ENCODE data around the gene SPCS3. TPM values are rescaled to one million over a fixed set of nuclear protein-coding genes. Genes with fewer than 3 reads are reported as not detected.

Gene SPCS3
- total RNA-seq, result 100 to 1,000 TPM; 178 to 186 TPM

DNA sequence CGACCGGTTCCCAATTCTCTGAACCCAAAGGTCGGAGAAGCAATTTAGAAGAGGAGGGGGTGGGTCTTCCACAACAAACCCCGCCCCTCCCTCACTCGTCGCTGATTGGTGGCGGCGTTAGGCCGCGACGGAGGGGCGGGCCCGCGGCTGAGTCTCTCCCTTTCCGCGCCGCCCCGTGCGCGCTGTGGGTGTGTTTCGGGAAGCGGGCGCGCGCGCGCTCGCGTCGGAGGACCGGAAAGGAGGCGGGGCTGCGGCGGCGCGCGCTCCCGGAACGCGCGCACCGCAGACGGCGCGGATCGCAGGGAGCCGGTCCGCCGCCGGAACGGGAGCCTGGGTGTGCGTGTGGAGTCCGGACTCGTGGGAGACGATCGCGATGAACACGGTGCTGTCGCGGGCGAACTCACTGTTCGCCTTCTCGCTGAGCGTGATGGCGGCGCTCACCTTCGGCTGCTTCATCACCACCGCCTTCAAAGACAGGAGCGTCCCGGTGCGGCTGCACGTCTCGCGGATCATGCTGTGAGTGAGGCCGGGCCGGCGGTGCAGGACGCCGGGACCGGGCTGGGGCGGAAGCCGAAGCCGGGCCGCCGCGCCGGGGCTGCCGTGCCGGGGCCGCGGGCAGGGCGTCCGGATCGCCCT is at the start of gene SPCS3:
Gene SPCS3 (plus strand): TSS at position 263 of the 636 bp plus-strand sequence. CDS start 111 bp downstream, at position 374.

Other genes with a start within 250 kb of the SPCS3 start
- not detected for gene SPATA4, start 124.4 kb upstream of the SPCS3 start, total RNA-seq
- not detected for gene ASB5, start 50.7 kb upstream of the SPCS3 start, total RNA-seq

Measured in activated naive CD4-positive, alpha-beta T cell treated with anti-CD3 and anti-CD28 coated beads, Interleukin-2, amount 10 ng/mL, durations not matched to agents 5 hours and 36 hours (primary cell).